HFFc6 (cell line): ENCODE results near the gene DUOX2. TPM values are rescaled to one million over a fixed set of nuclear protein-coding genes. Genes with fewer than 3 reads are reported as not detected.

Experiments
- DNase-seq: peaks from one replicate; pipeline ENCODE4 v3.0.0-alpha.2; 2018
- H3K27ac Mint-ChIP-seq: 2 replicates; pipeline ENCODE4 v1.8.0; 2020; ENCODE audit warnings: mild to moderate bottlenecking, mixed read lengths
- H3K27me3 Mint-ChIP-seq: 2 replicates; pipeline ENCODE4 v1.8.0; 2021; ENCODE audit warnings: mild to moderate bottlenecking, moderate library complexity, mixed read lengths; ENCODE audit not compliant: insufficient read depth
- H3K36me3 Mint-ChIP-seq: 2 replicates; pipeline ENCODE4 v1.8.0; 2021; ENCODE audit warnings: low read depth, mixed read lengths
- H3K4me1 Mint-ChIP-seq: 2 replicates; pipeline ENCODE4 v1.8.0; 2020; ENCODE audit warnings: low read depth, mixed read lengths
- H3K4me3 Mint-ChIP-seq: 2 replicates; pipeline ENCODE4 v1.8.0; 2020; ENCODE audit warnings: mild to moderate bottlenecking, moderate library complexity, mixed read lengths
- H3K9me3 Mint-ChIP-seq: 2 replicates; pipeline ENCODE4 v1.8.0; 2020; ENCODE audit warnings: mild to moderate bottlenecking, mixed read lengths
- CTCF ChIP-seq: fragments of 200-600 bp; sonication (generic); IDR thresholded peaks from 2 replicates; pipeline ENCODE4 v1.5.0; 2021; ENCODE audit warnings: antibody characterized with exemption, mild to moderate bottlenecking
- total RNA-seq, 6 experiments: library from RNA; stranded (reverse); fragmentation: NEBNext Ultra II Directional; extraction: Animal tissue kit (Norgen Biotek cat#: 25700); gene quantifications; 2 replicates in 1 of 6; 3 replicates in 5 of 6; pipeline ENCODE4 v1.2.3, GENCODE V29; 2021

Gene DUOX2
- total RNA-seq, 6 experiments from 2014 or later: not detected

GRCh38 chr15:45121706-45122417 lies 7.9 kb upstream of the DUOX2 start:
- Mint-ChIP-seq H3K9me3 (no peaks in the 10 kb centered on the region), H3K4me1 (peaks cover 25% of the 10 kb centered on the region), H3K27me3 (peaks cover 25% of the 10 kb centered on the region), H3K36me3 (no peaks in the 10 kb centered on the region), H3K27ac (peak overlapping the region; percentile 79), H3K4me3 (peak overlapping the region; percentile 45)
- no peak for TF ChIP-seq CTCF
- peak; percentile 82 for DNase-seq

- no peak for TF ChIP-seq CTCF
- DNase-seq: no peak
- Mint-ChIP-seq H3K4me3 (no peak overlapping the region), H3K27me3 (peaks cover 27% of the 10 kb centered on the region), H3K27ac (no peak overlapping the region), H3K9me3 (no peaks in the 10 kb centered on the region), H3K36me3 (no peaks in the 10 kb centered on the region), H3K4me1 (peaks cover 25% of the 10 kb centered on the region)
These were observed 7.0 kb upstream of the DUOX2 start for GRCh38 chr15:45121020-45121419.

GRCh38 chr15:45120081-45120972 lies 6.4 kb upstream of the DUOX2 start:
- peaks cover 25% of the 10 kb centered on the region for H3K4me1 Mint-ChIP-seq
- H3K27me3 Mint-ChIP-seq: peaks cover 30% of the 10 kb centered on the region
- H3K27ac Mint-ChIP-seq: no peak overlapping the region
- TF ChIP-seq CTCF: no peak
- H3K4me3 Mint-ChIP-seq: no peak overlapping the region
- no peaks in the 10 kb centered on the region for H3K9me3 Mint-ChIP-seq
- no peaks in the 10 kb centered on the region for H3K36me3 Mint-ChIP-seq
- DNase-seq: no peak

GRCh38 chr15:45118996-45119395 lies 5.0 kb upstream of the DUOX2 start:
- no peaks in the 10 kb centered on the region for H3K9me3 Mint-ChIP-seq
- TF ChIP-seq CTCF: no peak
- peaks cover 25% of the 10 kb centered on the region for H3K4me1 Mint-ChIP-seq
- no peak overlapping the region for H3K4me3 Mint-ChIP-seq
- H3K27me3 Mint-ChIP-seq: peaks cover 38% of the 10 kb centered on the region
- no peaks in the 10 kb centered on the region for H3K36me3 Mint-ChIP-seq
- no peak overlapping the region for H3K27ac Mint-ChIP-seq
- DNase-seq: no peak

GRCh38 chr15:45118131-45118588 lies 4.2 kb upstream of the DUOX2 start:
- Mint-ChIP-seq H3K4me1 (peaks cover 25% of the 10 kb centered on the region), H3K9me3 (no peaks in the 10 kb centered on the region), H3K36me3 (no peaks in the 10 kb centered on the region), H3K4me3 (no peak overlapping the region), H3K27me3 (peaks cover 47% of the 10 kb centered on the region), H3K27ac (no peak overlapping the region)
- peak; percentile 82 for DNase-seq
- peak; percentile 93 for TF ChIP-seq CTCF
